SK-N-SH treated with all-trans-retinoic acid at 6 μM for 48 hours (cell line): ENCODE results near the gene RAB18.

Experiments
- ATAC-seq: fragments of 200-7000 bp; cut with Tn5 transposase; 3 replicates; pipeline ENCODE4 v1.9.1; 2020; ENCODE audit warnings: mild to moderate bottlenecking, moderate library complexity
- ARNTL ChIP-seq: fragments of 450-650 bp; formaldehyde crosslinking; IDR thresholded peaks from 2 replicates; pipeline ENCODE4 v1.5.0; 2020; ENCODE audit warnings: low read depth, mild to moderate bottlenecking, moderate library complexity, borderline replicate concordance
- CREB5 ChIP-seq: fragments of 250-450 bp; sonication (Bioruptor Pico); IDR thresholded peaks from 2 replicates; pipeline ENCODE4 v1.5.1; 2020; ENCODE audit warnings: low read depth, mild to moderate bottlenecking, moderate library complexity
- CSDC2 ChIP-seq: fragments of 250-450 bp; sonication (Bioruptor Pico); IDR thresholded peaks from 2 replicates; pipeline ENCODE4 v1.5.0; 2020; ENCODE audit warnings: mild to moderate bottlenecking, moderate library complexity
- ESRRG ChIP-seq: fragments of 250-450 bp; sonication (Bioruptor Pico); IDR thresholded peaks from 2 replicates; pipeline ENCODE4 v1.6.1; 2021; ENCODE audit warnings: mild to moderate bottlenecking
- GLIS3 ChIP-seq: fragments of 250-450 bp; sonication (Bioruptor Pico); IDR thresholded peaks from 2 replicates; pipeline ENCODE4 v1.5.0; 2020; ENCODE audit warnings: mild to moderate bottlenecking, moderate library complexity
- OSR1 ChIP-seq: fragments of 250-450 bp; sonication (Bioruptor Pico); IDR thresholded peaks from 2 replicates; pipeline ENCODE4 v1.8.0; 2022; ENCODE audit warnings: moderate library complexity, mild to moderate bottlenecking, inconsistent platforms
- POU6F1 ChIP-seq: fragments of 250-450 bp; sonication (Bioruptor Pico); IDR thresholded peaks from 2 replicates; pipeline ENCODE4 v1.8.0; 2021; ENCODE audit warnings: low read depth, mild to moderate bottlenecking, moderate library complexity, borderline replicate concordance
- PPARA ChIP-seq: fragments of 250-450 bp; sonication (Bioruptor Pico); IDR thresholded peaks from 2 replicates; pipeline ENCODE4 v1.5.0; 2020; ENCODE audit warnings: mild to moderate bottlenecking, borderline replicate concordance
- RARB ChIP-seq: fragments of 250-450 bp; sonication (Bioruptor Pico); IDR thresholded peaks from 2 replicates; pipeline ENCODE4 v1.8.0; 2021; ENCODE audit warnings: mild to moderate bottlenecking, moderate library complexity
- SNAI2 ChIP-seq: fragments of 250-450 bp; sonication (Bioruptor Pico); IDR thresholded peaks from 2 replicates; pipeline ENCODE4 v1.5.0; 2020; ENCODE audit warnings: mild to moderate bottlenecking, moderate library complexity
- TCF4 ChIP-seq: fragments of 250-450 bp; sonication (Bioruptor Pico); IDR thresholded peaks from 2 replicates; pipeline ENCODE4 v1.8.0; 2021; ENCODE audit warnings: mild to moderate bottlenecking, moderate library complexity, borderline replicate concordance
- TOX ChIP-seq: fragments of 250-450 bp; sonication (Bioruptor Pico); IDR thresholded peaks from 2 replicates; pipeline ENCODE4 v1.8.0; 2021; ENCODE audit warnings: mild to moderate bottlenecking, moderate library complexity, borderline replicate concordance
- TSHZ2 ChIP-seq: fragments of 250-450 bp; sonication (Bioruptor Pico); IDR thresholded peaks from 2 replicates; pipeline ENCODE4 v1.5.0; 2020; ENCODE audit warnings: mild to moderate bottlenecking, moderate library complexity
- ZC3H10 ChIP-seq: fragments of 250-450 bp; sonication (Bioruptor Pico); IDR thresholded peaks from 2 replicates; pipeline ENCODE4 v1.5.1; 2021; ENCODE audit warnings: mild to moderate bottlenecking, moderate library complexity
- ZFP3 ChIP-seq: fragments of 250-450 bp; sonication (Bioruptor Pico); IDR thresholded peaks from 2 replicates; pipeline ENCODE4 v1.5.0; 2020; ENCODE audit warnings: mild to moderate bottlenecking, moderate library complexity
- ZFP30 ChIP-seq: fragments of 450-650 bp; formaldehyde crosslinking; IDR thresholded peaks from 2 replicates; pipeline ENCODE4 v1.5.0; 2022; ENCODE audit warnings: mild to moderate bottlenecking, moderate library complexity
- ZNF565 ChIP-seq: fragments of 450-650 bp; formaldehyde crosslinking; conservative IDR thresholded peaks from 2 replicates; pipeline ENCODE4 v1.5.0; 2020; ENCODE audit warnings: low read depth, mild to moderate bottlenecking, moderate library complexity
- ZNF70 ChIP-seq: fragments of 450-650 bp; formaldehyde crosslinking; IDR thresholded peaks from 2 replicates; pipeline ENCODE4 v1.5.0; 2020; ENCODE audit warnings: mild to moderate bottlenecking, moderate library complexity
- ZNF8 ChIP-seq: fragments of 450-650 bp; formaldehyde crosslinking; IDR thresholded peaks from 2 replicates; pipeline ENCODE4 v1.5.0; 2020; ENCODE audit warnings: mild to moderate bottlenecking, moderate library complexity
- TF ChIP-seq, protein P1 (sequence below): fragments of 250-450 bp; sonication (Bioruptor Pico); IDR thresholded peaks from 2 replicates; pipeline ENCODE4 v1.8.0; 2020; ENCODE audit warnings: mild to moderate bottlenecking, moderate library complexity, borderline replicate concordance
- TF ChIP-seq, protein P2 (sequence below): fragments of 250-450 bp; sonication (Bioruptor Pico); IDR thresholded peaks from 2 replicates; pipeline ENCODE4 v1.5.1; 2021; ENCODE audit warnings: mild to moderate bottlenecking, moderate library complexity

The RAB18 gene

DNA sequence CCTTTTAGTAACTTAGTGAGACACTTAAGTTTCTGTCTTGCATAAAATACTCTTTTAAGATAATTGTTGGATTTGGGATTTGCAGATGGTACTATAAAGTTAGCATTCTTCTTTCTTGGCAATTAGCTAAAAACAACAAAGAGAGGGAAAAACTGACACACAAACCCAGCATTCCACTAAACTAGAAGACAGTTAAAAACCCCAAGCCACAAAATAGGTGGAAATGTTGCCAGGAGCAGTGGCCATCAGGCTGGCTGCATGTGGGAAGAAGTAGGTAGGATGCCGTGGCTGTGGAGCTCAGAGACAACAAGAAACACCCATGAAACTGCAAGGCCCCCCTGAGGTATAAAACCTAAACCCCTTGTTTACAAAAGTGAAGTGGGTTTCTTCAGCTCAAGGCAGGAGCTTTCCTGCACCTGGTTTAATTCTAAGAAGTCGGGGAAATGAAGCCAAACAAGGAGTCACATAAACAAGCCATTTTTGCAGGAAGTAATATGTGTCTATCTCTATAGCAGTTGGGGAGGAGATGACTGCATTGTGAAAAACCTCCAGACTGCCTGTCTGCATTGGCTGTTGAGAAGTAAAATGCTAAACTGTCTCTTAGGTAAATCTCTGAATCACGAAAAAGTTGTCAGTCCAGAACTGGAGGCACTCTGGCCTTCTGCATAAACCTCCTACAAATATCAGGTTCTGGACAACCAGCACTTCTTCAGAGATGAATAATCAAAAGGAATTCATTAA is 9.5 kb downstream of the RAB18 start:
- no peak for ATAC-seq
- no peak for TF ChIP-seq ESRRG (CRISPR knock-in tag)
- TF ChIP-seq RARB (CRISPR knock-in tag) = no peak
- TF ChIP-seq, protein P1, sequence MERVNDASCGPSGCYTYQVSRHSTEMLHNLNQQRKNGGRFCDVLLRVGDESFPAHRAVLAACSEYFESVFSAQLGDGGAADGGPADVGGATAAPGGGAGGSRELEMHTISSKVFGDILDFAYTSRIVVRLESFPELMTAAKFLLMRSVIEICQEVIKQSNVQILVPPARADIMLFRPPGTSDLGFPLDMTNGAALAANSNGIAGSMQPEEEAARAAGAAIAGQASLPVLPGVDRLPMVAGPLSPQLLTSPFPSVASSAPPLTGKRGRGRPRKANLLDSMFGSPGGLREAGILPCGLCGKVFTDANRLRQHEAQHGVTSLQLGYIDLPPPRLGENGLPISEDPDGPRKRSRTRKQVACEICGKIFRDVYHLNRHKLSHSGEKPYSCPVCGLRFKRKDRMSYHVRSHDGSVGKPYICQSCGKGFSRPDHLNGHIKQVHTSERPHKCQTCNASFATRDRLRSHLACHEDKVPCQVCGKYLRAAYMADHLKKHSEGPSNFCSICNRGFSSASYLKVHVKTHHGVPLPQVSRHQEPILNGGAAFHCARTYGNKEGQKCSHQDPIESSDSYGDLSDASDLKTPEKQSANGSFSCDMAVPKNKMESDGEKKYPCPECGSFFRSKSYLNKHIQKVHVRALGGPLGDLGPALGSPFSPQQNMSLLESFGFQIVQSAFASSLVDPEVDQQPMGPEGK (CRISPR knock-in tag) = no peak
- TF ChIP-seq TCF4 = no peak
- TF ChIP-seq CREB5 = no peak
- TF ChIP-seq ZFP30 (CRISPR knock-in tag) = no peak
- TF ChIP-seq PPARA = no peak
- TF ChIP-seq ZFP3 (CRISPR knock-in tag) = no peak
- no peak for TF ChIP-seq GLIS3 (CRISPR knock-in tag)
- no peak for TF ChIP-seq ZC3H10
- TF ChIP-seq POU6F1 (CRISPR knock-in tag) = no peak
- no peak for TF ChIP-seq SNAI2
- no peak for TF ChIP-seq CSDC2 (CRISPR knock-in tag)
- TF ChIP-seq ZNF565 = no peak
- no peak for TF ChIP-seq OSR1 (CRISPR knock-in tag)
- TF ChIP-seq TOX (CRISPR knock-in tag) = no peak

- ATAC-seq = no peak
- TF ChIP-seq TSHZ2 (no peak), SNAI2 (no peak), GLIS3 (CRISPR knock-in tag) (no peak), POU6F1 (CRISPR knock-in tag) (no peak), ZC3H10 (no peak), CREB5 (no peak), ZFP3 (CRISPR knock-in tag) (no peak), OSR1 (CRISPR knock-in tag) (no peak), TOX (CRISPR knock-in tag) (no peak), PPARA (no peak), ZNF70 (CRISPR knock-in tag) (no peak), ZNF8 (no peak), RARB (CRISPR knock-in tag) (no peak), ARNTL (no peak), ZNF565 (no peak)
- TF ChIP-seq, protein P2, sequence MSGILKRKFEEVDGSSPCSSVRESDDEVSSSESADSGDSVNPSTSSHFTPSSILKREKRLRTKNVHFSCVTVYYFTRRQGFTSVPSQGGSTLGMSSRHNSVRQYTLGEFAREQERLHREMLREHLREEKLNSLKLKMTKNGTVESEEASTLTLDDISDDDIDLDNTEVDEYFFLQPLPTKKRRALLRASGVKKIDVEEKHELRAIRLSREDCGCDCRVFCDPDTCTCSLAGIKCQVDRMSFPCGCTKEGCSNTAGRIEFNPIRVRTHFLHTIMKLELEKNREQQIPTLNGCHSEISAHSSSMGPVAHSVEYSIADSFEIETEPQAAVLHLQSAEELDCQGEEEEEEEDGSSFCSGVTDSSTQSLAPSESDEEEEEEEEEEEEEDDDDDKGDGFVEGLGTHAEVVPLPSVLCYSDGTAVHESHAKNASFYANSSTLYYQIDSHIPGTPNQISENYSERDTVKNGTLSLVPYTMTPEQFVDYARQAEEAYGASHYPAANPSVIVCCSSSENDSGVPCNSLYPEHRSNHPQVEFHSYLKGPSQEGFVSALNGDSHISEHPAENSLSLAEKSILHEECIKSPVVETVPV (CRISPR knock-in tag) = no peak
- TF ChIP-seq, protein P1 (CRISPR knock-in tag) = no peak
These were observed 10.1 kb downstream of the RAB18 start for GRCh38 chr10:27514243-27514642.
